DND-41 (cell line): ENCODE results near the gene PAQR7.

Experiments used
- EZH2 ChIP-seq: IDR thresholded peaks from 3 replicates; pipeline ENCODE4 v1.6.1; 2012; ENCODE audit warnings: borderline replicate concordance, low read depth, mild to moderate bottlenecking, moderate library complexity, low read length, inconsistent platforms; ENCODE audit not compliant: severe bottlenecking
- TF ChIP-seq, protein P1 (sequence below): IDR thresholded peaks from 2 replicates; pipeline ENCODE4 v1.5.1; 2012; ENCODE audit warnings: borderline replicate concordance, low read length, moderate library complexity, mild to moderate bottlenecking; ENCODE audit not compliant: poor library complexity, severe bottlenecking; ENCODE audit errors: extremely low read depth

DNA sequence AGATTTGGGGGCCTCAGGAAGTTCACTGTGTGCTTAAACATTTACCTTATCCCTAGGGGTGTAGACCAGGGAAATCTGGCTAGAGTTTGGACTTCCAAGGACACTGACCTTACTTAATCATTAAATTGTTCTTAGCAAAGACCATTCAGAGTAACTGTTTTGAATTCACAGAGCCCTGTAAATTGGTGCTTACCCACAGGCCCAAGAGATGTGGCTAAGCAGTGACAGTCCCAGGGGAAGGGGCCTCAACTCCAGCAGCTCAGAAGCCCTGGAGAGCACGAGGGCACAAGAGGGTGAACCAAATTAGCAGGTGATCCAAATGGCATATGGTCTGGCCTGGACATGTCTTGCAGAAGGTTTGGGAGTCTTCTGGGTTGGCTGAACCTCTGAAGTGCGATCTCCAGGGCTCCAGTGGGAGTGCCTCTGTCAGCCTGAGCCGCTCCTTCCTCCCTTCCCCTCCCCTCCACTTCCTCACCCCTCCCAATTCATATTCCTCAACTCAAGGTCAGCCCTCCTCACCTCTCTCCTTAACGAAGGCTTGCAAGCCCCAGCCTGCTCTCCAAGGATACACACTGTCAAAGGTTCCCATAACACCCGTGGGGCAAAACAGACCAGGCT lies 4.3 kb downstream of the PAQR7 start:
- no peak for TF ChIP-seq EZH2
- TF ChIP-seq, protein P1, sequence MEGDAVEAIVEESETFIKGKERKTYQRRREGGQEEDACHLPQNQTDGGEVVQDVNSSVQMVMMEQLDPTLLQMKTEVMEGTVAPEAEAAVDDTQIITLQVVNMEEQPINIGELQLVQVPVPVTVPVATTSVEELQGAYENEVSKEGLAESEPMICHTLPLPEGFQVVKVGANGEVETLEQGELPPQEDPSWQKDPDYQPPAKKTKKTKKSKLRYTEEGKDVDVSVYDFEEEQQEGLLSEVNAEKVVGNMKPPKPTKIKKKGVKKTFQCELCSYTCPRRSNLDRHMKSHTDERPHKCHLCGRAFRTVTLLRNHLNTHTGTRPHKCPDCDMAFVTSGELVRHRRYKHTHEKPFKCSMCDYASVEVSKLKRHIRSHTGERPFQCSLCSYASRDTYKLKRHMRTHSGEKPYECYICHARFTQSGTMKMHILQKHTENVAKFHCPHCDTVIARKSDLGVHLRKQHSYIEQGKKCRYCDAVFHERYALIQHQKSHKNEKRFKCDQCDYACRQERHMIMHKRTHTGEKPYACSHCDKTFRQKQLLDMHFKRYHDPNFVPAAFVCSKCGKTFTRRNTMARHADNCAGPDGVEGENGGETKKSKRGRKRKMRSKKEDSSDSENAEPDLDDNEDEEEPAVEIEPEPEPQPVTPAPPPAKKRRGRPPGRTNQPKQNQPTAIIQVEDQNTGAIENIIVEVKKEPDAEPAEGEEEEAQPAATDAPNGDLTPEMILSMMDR = no peak
